NCI-H2107 treated with DMSO at 0.1 percent for 48 hours (cell line): ENCODE measurements around the gene REEP6.

Experiments used
- DNase-seq: peaks from one replicate; lab custom pipeline; 2025; ENCODE audit not compliant: unreplicated experiment; lab: John Stamatoyannopoulos, UW

Gene REEP6

GRCh38 chr19:1491114-1491848, at the start of gene REEP6:
TSS of gene REEP6 (plus strand) at chr19:1491181. CDS start at chr19:1491270, 89 bp downstream.
- no peak for DNase-seq

GRCh38 chr19:1441677-1442438, 49.1 kb upstream of the REEP6 start:
- DNase-seq: no peak

- DNase-seq: no peak
Observed at GRCh38 chr19:1445185-1445931, 45.6 kb upstream of the REEP6 start.

- DNase-seq: no peak
Observed at GRCh38 chr19:1445932-1446712, 44.9 kb upstream of the REEP6 start.

GRCh38 chr19:1446713-1447481, 44.1 kb upstream of the REEP6 start:
- DNase-seq: no peak

- DNase-seq: no peak
Observed at GRCh38 chr19:1447504-1447903, 43.5 kb upstream of the REEP6 start.

- no peak for DNase-seq
Observed at GRCh38 chr19:1447944-1448343, 43.0 kb upstream of the REEP6 start.

- no peak for DNase-seq
Observed at GRCh38 chr19:1449467-1450442, 41.2 kb upstream of the REEP6 start, which contains the start of gene APC2. TSS of gene APC2 (plus strand) at chr19:1450121. CDS start at chr19:1453002, 2,881 bp downstream.

GRCh38 chr19:1450735-1451731, 39.9 kb upstream of the REEP6 start:
- no peak for DNase-seq

GRCh38 chr19:1451916-1452801, 38.8 kb upstream of the REEP6 start:
- no peak for DNase-seq

GRCh38 chr19:1452802-1453524, 38.0 kb upstream of the REEP6 start:
- no peak for DNase-seq

- no peak for DNase-seq
Observed at GRCh38 chr19:1453525-1454364, 37.2 kb upstream of the REEP6 start.

- no peak for DNase-seq
Observed at GRCh38 chr19:1455002-1455335, 36.0 kb upstream of the REEP6 start.

- DNase-seq: no peak
Observed at GRCh38 chr19:1455336-1456120, 35.5 kb upstream of the REEP6 start.
